GM12878 (cell line): ENCODE measurements around the gene PTBP3.

Experiments used
- POLR2AphosphoS5 ChIP-seq: IDR thresholded peaks from 2 replicates; pipeline ENCODE4 v1.6.1; 2011; ENCODE audit warnings: mild to moderate bottlenecking, low read length, inconsistent platforms
- RAD21 ChIP-seq: IDR thresholded peaks from 2 replicates; pipeline ENCODE4 v1.6.1; 2011; ENCODE audit warnings: mild to moderate bottlenecking, low read depth, low read length, moderate library complexity; ENCODE audit not compliant: insufficient read depth
- TF ChIP-seq, protein P1 (sequence below): IDR thresholded peaks from 2 replicates; pipeline ENCODE4 v1.6.1; 2012; ENCODE audit warnings: low read depth, low read length, improper control_type of control experiment
- TF ChIP-seq, protein P2 (sequence below), 3 experiments: IDR thresholded peaks in 2 of 3; conservative IDR thresholded peaks in 1 of 3; 2 replicates each; pipeline ENCODE4 v1.5.1; 2011; ENCODE audit warnings: low read depth in 3 of 3, low read length in 3 of 3, mild to moderate bottlenecking in 3 of 3, control low read depth in 2 of 3, moderate library complexity in 2 of 3, inconsistent platforms in 1 of 3, mixed read lengths in 1 of 3; ENCODE audit not compliant: control insufficient read depth in 2 of 3, insufficient read depth in 1 of 3; ENCODE audit errors: extremely low read depth in 1 of 3

DNA sequence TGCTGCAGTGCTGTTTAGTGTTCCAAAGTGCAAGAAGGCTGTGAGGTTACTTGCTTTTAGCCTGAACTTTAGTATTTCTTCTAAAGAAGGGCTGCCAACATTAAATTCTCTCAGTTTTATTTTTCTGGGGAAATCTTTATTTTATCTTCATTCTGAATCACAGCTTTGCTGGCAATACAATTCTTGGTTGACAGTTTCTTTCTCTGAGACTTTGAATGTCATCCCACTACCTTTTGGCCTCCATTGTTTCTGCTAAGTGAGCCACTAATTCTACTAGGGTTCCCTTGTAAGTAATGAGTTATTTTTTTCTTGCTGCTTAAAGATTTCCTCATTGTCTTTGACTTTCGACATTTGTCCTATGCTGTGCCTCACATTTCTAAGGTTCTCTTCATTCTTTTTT lies 126.0 kb downstream of the PTBP3 start:
- TF ChIP-seq, protein P1, sequence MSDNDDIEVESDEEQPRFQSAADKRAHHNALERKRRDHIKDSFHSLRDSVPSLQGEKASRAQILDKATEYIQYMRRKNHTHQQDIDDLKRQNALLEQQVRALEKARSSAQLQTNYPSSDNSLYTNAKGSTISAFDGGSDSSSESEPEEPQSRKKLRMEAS, result no peak
- TF ChIP-seq RAD21, result no peak
- TF ChIP-seq POLR2AphosphoS5, result no peak
- TF ChIP-seq, protein P2, sequence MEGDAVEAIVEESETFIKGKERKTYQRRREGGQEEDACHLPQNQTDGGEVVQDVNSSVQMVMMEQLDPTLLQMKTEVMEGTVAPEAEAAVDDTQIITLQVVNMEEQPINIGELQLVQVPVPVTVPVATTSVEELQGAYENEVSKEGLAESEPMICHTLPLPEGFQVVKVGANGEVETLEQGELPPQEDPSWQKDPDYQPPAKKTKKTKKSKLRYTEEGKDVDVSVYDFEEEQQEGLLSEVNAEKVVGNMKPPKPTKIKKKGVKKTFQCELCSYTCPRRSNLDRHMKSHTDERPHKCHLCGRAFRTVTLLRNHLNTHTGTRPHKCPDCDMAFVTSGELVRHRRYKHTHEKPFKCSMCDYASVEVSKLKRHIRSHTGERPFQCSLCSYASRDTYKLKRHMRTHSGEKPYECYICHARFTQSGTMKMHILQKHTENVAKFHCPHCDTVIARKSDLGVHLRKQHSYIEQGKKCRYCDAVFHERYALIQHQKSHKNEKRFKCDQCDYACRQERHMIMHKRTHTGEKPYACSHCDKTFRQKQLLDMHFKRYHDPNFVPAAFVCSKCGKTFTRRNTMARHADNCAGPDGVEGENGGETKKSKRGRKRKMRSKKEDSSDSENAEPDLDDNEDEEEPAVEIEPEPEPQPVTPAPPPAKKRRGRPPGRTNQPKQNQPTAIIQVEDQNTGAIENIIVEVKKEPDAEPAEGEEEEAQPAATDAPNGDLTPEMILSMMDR (IDR thresholded peaks at IDR 0.05 in 2 of 3, conservative IDR thresholded peaks at IDR 0.05 in 1 of 3; ENCODE audit: control insufficient read depth in 2 of 3, extremely low read depth in 1 of 3, insufficient read depth in 1 of 3, low read depth in 3 of 3, low read length in 3 of 3), result no peak
